GM12875 (cell line): ENCODE data around the gene SAA4.
"Not testable (repeated sequence)": the region's sequence is repeated elsewhere in the genome, so short reads cannot be mapped to it uniquely, and the experiment has no call there.

Source experiments
- H3K4me3 ChIP-seq: one replicate; pipeline ENCODE4 v1.5.1; 2011; ENCODE audit warnings: low read depth, low read length, control low read depth
- TF ChIP-seq, protein P1 (sequence below): IDR thresholded peaks from 2 replicates; pipeline ENCODE4 v1.5.1; 2011; ENCODE audit warnings: low read depth, mild to moderate bottlenecking, control low read depth, inconsistent platforms, low read length, moderate library complexity, borderline replicate concordance; ENCODE audit not compliant: insufficient read depth

SAA4 gene

DNA sequence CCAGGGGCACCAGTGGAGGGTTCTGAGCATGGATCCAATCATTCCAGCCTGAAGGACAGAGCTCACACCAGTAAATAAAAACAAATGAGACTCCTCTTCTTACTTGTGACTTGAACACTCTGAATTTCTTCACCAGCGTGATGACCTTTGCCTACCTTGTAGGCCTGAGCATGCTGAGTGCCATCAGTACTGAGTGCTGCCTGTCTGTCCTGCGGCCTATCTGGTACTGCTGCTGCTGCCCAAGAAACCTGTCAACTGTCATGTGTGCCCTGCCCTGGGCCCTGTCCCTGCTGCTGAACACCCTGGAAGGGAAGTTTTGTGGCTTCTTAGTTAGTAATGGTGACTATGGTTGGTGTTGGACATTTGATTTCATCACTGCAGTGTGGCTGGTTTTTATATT lies 40.1 kb downstream of the SAA4 start:
- TF ChIP-seq, protein P1, sequence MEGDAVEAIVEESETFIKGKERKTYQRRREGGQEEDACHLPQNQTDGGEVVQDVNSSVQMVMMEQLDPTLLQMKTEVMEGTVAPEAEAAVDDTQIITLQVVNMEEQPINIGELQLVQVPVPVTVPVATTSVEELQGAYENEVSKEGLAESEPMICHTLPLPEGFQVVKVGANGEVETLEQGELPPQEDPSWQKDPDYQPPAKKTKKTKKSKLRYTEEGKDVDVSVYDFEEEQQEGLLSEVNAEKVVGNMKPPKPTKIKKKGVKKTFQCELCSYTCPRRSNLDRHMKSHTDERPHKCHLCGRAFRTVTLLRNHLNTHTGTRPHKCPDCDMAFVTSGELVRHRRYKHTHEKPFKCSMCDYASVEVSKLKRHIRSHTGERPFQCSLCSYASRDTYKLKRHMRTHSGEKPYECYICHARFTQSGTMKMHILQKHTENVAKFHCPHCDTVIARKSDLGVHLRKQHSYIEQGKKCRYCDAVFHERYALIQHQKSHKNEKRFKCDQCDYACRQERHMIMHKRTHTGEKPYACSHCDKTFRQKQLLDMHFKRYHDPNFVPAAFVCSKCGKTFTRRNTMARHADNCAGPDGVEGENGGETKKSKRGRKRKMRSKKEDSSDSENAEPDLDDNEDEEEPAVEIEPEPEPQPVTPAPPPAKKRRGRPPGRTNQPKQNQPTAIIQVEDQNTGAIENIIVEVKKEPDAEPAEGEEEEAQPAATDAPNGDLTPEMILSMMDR: no peak
- H3K4me3 ChIP-seq: no peak overlapping the region

- H3K4me3 ChIP-seq: no peak overlapping the region
- TF ChIP-seq, protein P1: no peak
These were observed 43.6 kb downstream of the SAA4 start for GRCh38 chr11:18193010-18193409.

- no peak overlapping the region for H3K4me3 ChIP-seq
These were observed 45.2 kb downstream of the SAA4 start for GRCh38 chr11:18191376-18191775.

DNA sequence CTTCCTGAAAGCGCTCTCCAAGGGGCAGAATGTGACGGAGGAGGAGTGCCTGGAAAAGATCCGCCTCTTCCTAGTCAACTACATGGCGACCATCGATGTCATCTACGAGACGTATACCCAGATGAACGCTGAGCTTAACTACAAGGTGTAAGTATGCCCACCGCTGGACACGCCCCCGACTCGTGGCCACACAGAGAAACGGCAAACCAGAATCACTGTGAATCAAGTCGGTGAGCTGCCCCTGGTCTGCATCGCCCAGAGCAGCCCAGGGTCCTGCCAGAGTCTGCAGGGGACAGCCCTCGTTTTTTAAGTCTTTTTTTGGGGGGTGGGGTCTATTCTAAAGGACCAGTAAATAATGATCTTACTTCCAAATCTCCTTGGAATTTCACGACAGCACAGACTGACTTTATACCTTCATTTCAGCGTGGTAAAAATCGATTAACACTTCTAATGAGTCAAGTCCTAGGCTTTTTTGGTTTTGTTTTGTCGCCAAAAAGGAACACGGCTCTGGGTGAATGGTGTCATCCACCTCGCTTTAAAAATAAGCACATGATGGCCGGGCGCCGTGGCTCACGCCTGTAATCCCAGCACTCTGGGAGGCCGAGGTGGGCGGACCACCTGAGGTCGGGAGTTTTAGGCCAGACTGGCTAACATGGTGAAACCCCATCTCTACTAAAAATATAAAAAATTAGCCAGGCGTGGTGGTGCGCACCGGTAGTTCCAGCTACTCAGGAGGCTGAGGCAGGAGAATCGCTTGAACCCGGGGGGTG lies 46.9 kb downstream of the SAA4 start:
- not testable (repeated sequence) for H3K4me3 ChIP-seq

More at GRCh38 chr11:18191376-18191775, 45.2 kb downstream of the SAA4 start:
- TF ChIP-seq, protein P1: no peak

DNA sequence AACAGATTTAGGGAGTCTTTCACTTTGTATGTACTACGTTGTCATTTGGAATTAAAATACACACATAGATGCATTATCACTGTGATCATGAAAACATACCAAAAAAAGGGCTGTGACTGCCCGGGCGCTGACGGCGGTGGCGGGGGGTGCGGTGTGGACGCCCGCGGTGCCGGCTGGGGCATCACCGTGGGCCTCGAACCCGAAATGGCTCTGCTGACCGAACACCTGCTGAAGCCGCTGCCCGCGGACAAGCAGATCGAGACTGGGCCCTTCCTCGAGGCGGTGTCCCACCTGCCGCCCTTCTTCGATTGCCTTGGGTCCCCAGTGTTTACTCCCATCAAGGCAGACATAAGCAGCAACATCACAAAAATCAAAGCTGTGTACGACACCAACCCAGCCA lies 47.8 kb downstream of the SAA4 start:
- no peak overlapping the region for H3K4me3 ChIP-seq
- TF ChIP-seq, protein P1: no peak
